Measurements from ENCODE around the gene MIDN.
"Not testable (repeated sequence)": the region's sequence is repeated elsewhere in the genome, so short reads cannot be mapped to it uniquely, and the experiment has no call there.

The MIDN gene

DNA sequence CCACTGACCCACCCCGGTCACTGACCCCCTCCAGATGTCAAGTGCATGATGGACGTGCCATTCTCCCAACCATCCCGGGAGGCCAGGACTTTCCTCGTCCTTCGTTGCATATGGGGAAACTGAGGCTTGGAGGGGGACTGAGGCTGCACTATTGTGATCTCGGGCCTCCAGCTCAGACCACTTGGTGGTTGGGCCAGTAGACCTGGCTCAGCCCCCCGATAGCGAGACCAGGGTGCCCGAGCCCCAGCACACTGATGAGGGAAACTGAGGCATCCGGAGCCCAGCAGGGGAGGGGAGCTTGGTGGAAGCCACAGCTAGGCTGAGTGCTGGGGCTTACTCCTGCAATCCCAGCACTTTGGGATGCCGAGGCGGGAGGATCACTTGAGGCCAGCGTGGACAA is 47.7 kb downstream of the MIDN start:
- DNase-seq = no peak

DNA sequence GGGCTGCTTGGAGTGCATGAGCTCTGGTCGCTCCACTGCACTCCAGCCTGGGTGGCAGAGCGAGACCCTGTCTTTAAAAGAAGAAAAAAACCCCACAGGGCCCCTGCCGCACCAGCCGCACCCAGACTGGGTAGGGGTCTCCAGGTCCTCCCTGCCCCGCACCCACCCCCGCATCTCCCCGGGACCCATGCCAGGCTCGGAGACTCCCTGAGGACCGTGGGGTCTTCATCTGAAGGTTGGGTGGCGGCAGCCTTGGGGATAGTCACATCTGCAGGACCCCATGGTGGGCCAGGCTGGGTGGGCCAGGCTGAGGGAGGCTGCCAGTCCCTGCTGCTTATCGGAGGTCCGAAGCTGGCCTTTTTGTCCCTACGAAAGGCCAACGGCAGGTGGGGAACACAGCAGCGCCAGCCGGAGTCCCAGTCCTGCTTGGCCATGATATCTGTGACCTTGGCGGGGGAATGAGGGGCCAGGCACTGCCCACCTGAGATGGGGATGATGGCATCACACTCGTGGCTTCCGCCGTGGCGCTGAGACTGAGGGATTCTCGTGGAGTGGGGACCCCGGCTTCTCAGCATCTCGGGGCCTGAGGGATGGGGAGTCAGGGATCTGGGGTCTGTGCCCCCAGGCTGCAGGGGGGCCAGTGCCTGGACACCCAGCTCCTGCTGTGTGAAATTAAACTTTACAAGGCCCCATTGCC is 48.3 kb downstream of the MIDN start:
- DNase-seq = no peak

GRCh38 chr19:1298235-1298634 is 49.9 kb downstream of the MIDN start:
- no peak for DNase-seq

DNA sequence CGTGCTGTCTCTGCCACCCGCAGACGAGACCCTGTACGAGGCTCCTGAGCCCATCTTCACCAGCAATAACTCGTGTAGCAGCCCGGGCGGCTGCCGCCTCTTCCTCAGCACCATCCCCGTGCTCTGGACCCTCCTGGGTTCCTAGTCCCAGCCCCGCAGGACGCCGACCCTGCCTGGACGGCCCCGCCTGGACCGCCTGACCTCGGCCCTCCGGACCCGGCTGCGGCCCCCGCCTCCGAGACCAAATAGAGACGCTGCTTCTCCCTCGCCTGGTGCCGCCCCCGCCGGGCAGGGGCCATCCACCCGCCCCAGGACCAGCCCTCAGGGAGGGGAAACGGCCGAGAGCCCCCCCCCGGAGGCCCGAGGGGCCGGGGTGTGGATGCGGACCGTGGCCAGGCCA is 51.4 kb downstream of the MIDN start:
- DNase-seq = no peak

DNA sequence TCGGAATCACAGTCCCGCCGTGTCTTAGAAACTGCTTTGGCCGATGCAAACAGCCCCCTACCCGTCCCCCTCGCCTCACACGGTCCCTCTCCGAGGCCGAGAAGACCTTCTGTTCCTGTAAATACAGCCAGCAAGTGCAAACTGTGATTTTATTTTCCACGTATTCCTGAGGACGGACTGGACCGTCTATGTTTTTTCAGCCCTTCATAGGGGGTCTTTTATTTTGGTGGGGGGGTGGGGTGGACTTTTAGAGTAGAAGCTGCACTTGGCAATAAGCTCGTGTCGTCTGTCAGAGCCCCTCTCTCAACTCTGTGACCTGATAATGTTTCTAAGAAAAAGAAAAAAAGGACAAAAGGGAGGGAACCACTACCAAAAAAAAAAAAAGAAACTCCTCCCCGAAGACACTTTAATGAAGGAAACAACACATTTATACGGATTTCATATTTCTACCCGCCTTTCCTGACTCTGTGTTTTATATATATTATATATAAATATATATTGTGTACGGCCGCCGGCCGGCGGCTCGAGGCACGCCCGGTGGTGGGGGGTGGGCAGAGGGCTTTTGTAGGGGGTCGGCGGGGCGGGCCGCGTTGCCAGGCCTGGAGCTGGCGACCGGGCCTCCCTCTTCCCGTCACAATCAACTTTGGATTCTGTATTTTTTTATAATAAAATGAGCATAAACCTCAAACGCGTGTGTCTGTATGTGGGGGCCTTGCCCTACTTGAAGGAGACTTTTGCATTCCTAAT is 52.5 kb downstream of the MIDN start:
- no peak for DNase-seq

DNA sequence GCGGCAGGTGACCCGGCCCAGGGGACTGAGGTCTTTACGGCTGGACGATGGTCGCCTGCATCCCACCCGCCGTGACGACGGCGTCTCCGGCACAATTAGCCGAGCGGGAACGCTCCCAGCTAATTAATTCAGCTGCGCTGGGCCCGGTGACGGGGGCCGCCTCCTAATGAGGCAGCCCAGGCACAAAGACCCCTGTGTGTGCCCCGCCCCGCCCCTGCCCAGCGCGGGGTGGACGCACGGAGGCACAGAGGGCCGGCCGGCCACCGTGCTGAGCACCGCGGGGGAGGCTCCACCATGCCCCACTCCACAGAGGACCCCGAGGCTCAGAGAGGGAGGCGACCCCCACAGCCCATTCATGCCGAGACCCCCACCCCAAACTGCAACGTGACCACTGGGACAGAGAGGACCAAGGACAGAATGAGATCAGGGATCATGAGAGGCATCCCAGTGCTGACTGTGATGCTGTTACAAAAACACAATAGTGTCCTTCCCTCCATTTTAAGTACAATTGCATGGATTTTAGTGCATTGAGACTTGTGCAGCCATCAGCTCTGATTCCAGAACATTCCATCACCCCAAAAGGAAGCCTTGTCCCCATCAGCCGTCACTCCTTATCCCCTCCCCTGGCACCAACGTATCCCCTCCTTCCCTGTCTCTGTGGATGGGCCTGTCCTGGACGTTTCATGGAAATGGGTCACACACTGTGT is 54.3 kb downstream of the MIDN start:
- no peak for DNase-seq

GRCh38 chr19:1304197-1304924 is 56.0 kb downstream of the MIDN start:
- DNase-seq = no peak

GRCh38 chr19:1305354-1305753 is 57.0 kb downstream of the MIDN start:
- not testable (repeated sequence) for DNase-seq

- DNase-seq = no peak
Measured at GRCh38 chr19:1307320-1307719, 58.9 kb downstream of the MIDN start.

GRCh38 chr19:1307755-1308303 is 59.4 kb downstream of the MIDN start:
- no peak for DNase-seq

- DNase-seq = no peak
Measured at GRCh38 chr19:1308718-1309117, 60.3 kb downstream of the MIDN start.

All from activated CD8-positive, alpha-beta memory T cell treated with anti-CD3 and anti-CD28 coated beads for 24 hours (primary cell).